Measurements from ENCODE around the gene PLXNA1. TPM values are rescaled to one million over a fixed set of nuclear protein-coding genes. Genes with fewer than 3 reads are reported as not detected.
A peak's percentile ranks its signal among the peaks of the same experiment; 100 is the strongest.

PLXNA1 gene
- total RNA-seq, 1 donor from 2014 or later, result 35.9 TPM

DNA sequence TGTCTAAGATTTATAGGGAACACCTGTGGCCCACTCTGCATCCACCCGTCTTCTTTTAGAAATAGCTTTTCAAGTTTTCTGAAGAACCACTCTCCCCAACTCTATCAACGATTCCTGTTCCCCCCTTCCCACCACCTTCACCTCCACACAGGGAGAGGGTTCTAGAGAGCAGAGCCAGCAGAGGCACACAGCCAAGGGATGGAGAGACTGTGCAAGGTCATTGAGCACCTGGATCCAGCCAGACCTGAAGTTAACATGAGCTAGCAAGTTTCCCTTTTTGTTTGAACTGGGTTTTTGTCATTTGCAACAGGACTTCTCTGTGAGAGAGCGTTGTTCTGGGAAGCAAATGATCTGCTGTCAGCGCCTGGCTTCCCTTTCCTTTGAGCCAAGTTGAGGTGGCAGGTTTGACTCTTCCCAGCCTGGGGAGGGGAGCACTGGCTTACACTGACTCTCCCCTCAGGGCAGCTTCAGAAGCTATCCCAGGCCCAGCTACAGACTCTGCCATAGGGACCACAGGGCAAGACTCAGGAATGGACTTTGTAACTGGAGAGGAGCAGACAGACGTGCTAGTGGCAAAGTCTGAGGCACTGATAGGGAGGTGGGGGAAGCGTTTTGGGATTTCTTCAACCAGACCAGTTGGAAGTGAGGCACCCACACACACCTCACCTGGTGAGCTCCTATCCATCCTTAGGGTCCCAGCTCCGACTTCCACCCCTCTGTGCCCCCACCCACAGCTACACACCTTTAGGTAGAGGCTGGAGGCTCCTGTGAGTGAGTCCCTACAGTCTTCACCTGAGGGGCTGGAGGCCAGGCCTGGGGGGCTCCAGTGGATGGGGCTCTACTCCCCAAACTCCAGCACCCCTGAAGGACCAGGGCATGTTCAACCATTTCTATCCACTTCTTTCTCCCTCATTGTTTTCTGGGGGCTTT lies 19.4 kb upstream of the PLXNA1 start:
- no peak for ATAC-seq
- intact Hi-C loops (cut with DNase I), result no loop called here
- DNase-seq (ENCODE audit: low spot score), result peak; percentile 36

DNA sequence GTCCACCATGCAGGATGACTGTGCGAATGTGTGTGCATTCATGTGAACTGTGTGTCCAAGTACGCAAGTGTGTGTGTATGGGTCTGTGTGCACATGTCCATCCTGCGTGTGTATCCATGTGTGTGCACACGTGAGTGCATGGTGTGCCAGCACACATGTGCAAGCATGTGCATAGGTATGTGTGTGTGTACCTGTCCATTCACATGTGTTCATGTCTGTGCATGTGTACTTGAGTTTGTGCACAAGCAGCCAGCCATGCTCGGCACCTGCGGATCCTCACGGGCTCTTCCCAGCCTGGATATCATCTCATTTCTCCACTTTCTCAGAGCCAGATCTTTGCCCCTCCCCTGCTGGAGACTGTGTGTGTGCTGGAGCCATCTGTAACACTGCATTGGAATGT lies 18.7 kb upstream of the PLXNA1 start:
- intact Hi-C loops (cut with DNase I), result no loop called here
- no peak for ATAC-seq
- peak; percentile 25 for DNase-seq (ENCODE audit: low spot score)

DNA sequence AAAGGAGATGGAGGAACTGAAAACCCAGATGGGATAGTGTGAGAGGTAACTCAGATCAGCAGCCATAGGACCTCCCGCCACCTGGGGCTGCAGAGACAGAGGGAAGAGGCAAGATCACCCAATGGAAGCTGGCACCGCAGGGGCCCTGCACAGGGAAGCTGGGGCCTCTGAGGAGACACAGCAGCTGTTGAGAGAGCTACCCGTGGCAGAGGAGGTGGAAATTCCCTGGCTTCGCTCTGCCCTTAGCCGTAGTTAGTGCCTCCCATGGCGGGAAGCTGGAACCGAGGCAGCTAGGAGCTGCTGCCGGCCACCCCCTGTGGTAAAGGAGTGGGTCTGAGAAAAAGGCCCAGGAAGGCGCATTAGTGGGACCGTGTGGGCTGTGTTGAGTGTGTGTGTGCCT lies 18.0 kb upstream of the PLXNA1 start:
- no peak for ATAC-seq
- peak; percentile 28 for DNase-seq (ENCODE audit: low spot score)
- intact Hi-C loops (cut with DNase I), result no loop called here

DNA sequence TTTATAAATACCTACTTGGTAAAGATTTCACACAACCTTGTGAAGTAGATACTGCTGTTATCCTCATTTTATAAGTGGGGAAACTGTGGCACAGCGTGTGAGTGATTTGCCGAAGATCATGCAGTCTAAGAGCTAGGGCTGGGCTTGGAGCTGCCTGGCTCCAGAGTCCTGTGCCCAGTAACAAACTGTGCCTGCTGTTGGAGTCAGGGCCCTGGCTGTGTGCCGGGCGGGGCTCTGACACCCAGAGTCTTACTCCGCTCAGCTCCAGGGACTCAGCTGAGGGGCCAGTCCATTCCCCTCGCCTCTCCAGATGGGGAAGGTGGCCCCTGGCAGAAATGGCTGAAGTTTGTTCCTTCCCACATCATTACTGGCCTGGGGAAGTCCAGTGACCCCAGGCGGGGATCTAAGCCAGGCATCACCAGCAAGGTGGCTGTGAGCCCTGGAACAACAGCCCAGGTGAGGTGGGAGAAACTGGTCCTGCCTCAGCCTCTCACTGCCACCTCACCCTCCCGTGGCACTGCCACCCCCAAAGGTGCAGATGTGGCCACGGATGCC lies 17.3 kb upstream of the PLXNA1 start:
- DNase-seq (ENCODE audit: low spot score) (no peak), ATAC-seq (no peak)
- intact Hi-C loops (cut with DNase I), result no loop called here

DNA sequence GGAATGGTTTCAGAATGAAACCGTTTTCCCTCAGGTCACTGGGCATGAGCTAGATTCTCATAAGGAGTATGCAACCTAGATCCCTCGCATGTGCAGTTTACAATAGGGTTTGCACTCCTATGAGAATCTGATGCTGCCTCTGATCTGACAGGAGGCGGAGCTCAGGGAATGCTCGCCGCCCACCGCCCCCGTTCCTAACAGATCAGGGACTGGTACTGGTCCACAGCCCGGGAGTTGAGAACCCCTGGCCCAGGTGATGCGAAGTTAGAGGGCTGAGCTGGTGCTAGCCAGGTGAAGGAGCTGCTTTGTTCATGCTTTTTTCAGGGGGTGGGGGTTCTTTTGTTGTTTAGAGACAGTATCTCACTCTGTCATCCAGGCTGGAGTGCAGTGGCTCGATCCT lies 15.5 kb upstream of the PLXNA1 start:
- intact Hi-C loops (cut with DNase I), result no loop called here
- no peak for ATAC-seq
- DNase-seq (ENCODE audit: low spot score), result no peak

DNA sequence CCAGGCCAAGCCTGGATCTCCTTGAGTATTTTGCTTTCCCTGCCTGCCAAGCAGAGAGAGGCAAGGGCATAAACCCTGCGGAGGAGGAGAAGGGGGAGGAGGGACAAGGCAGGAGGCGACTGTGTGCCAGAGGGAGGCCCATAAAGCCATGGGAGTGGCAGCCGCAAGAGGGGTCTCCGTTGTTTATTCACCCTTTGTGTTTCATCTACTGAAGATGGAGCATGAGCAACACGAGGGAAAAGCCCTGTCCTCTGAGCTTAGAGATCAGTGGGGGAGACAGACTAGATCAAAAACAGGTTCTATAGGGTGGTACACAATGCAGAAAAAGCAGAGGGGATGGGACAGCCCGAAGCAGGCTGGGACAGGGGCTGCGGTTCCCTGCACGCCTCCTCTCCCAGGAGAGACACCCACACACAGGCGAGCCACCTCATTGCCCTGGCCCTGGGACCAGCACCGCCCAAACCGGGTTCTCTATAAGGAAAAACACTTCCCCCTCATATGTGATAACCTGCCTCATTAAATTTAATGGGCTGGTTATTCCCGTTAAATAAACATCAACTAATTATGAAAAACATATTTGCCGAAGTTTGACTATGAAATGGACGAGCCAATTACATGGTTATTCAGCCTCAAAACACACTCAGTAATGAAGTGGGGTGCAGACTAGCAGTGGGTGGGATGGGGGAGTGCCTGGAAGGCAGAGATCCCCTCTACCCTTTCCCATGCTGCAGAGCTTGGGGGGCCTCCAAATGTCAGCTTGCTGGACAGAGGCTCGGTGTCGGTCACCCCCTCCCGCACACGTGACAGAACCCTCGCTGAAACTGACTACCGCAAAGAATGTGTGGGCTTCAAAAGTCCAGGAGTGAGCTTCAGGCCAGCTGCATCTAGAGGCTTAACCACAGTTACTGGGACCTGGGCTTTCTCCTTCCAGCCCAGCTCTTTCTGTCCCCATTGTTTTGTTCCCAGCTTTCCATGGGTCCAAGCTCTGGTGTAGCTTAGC lies 14.2 kb upstream of the PLXNA1 start:
- intact Hi-C loops (cut with DNase I), result no loop called here
- ATAC-seq, result no peak
- DNase-seq (ENCODE audit: low spot score), result no peak

DNA sequence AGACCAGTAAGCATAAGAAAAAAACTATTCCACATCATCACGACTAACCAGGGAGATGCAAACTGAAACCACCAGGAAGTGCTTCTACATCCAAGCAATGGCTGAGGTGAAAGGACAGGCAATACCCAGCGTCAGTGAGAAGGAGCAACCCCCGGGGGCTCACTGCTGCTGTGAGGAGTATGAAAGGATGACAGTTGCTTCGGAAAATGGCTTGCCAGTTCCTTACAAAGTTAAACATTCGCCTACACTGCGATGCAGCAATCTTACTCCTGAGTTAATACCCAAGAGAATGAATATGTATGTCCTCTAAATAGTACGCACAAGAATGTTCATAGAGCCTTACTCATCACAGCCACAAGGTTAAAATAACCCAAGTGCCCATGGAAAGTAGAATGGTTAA lies 13.3 kb upstream of the PLXNA1 start:
- DNase-seq (ENCODE audit: low spot score) (no peak), ATAC-seq (no peak)
- intact Hi-C loops (cut with DNase I), result no loop called here

DNA sequence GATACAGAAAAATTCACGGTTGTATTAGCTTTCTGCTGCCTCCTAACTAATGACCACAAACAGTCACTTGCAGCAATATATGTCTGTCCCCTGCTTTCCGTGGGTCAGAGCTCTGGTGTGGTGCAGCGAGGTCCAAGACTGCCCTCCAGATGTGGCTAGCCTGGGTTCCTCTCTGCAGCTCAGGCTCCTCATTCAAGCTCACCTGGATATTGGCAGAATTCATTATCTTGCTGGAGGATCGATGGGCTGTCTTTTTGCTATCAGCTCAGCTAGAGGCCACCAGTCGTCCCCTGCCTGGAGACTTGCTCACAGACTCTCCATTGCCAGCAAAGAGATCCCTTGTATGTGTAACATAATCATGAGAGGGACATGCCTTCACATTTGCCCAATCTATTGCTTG lies 12.8 kb upstream of the PLXNA1 start:
- no peak for ATAC-seq
- intact Hi-C loops (cut with DNase I), result no loop called here

DNA sequence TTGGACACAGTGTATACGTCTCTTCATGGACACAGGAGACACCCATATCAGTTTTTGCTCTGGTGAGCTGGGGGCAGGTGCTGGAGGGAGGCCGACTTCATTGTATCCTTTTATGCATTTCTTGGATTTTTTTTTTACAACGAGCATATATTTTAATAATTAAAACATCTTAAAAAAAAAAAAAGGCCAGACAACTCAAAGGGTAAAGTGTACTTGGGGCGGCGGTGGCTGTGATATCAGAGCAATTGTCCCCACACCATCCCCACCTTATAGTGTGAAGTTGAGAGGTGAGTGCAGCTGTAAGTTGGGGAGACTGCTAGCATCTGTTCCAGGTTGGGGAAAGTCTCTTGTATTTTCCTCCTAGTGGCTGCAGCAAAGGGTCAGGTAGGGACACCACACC lies 12.0 kb upstream of the PLXNA1 start:
- ATAC-seq (no peak), DNase-seq (ENCODE audit: low spot score) (no peak)
- intact Hi-C loops (cut with DNase I), result no loop called here

More for the DNA sequence above, 12.8 kb upstream of the PLXNA1 start:
- no peak for DNase-seq (ENCODE audit: low spot score)

DNA sequence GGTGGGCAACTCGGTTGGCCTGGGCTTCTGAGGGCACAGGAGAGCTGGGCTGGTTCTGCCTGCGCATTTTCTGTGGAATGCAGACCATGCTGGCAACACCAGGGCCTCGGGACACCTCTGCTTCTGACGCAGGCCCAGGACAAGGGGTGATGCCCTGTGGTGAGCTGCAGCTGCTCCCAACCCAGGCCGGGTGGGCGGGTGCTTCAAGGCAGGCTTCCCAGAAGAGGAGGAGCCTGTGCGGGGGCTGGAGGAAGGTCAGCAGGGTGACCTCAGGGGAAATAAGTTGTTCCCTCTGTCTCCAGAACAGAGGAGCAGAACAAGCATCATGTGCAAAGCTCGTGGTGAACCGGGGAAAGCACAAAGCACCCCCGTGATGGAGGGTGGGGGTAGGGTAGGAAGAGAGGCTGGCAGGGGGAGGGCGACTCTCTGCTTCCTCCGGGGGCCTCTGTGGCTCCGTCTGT lies 11.0 kb upstream of the PLXNA1 start:
- peak; percentile 95 for ATAC-seq
- intact Hi-C loops (cut with DNase I), result no loop called here
- peak; percentile 90 for DNase-seq (ENCODE audit: low spot score)

DNA sequence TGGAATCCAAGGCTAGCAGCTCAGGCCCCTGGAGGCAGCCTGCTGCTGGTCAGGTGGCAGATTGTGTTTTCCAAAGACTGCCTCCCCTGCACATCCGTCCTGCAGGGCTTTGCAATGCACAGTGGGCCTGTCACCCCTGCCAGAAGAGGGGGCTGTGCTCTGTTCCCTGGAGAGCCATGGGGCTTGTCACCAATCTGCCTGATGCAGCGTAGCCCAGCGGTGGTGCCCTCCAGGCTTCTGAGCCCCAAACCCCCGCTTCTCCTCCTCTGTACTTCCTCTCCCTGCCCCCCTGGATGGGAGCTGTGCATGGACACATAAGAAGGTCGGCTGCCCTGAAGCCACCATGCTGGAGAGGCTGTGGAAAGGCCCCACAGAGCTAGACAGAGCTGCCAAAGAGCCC lies 10.0 kb upstream of the PLXNA1 start:
- DNase-seq (ENCODE audit: low spot score), result no peak
- intact Hi-C loops (cut with DNase I), result no loop called here
- ATAC-seq, result no peak

DNA sequence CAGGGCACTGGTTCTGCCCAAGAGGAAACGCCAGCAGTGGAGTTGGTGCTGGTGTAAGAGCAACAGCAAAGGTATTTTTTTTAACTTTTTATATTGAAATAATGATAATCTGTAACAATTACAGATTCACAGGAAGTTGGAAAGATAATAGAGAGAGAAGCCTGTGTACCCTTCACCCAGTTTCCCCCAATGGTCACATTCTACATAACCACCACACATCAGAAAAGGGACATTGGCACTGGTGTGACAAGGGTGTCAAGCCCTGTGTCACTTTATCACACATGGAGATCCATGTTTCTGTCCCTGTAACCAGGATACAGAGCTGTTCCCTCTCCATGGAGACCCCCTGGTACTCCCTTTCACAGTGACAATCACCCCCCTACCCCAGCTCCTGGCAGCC lies 9.1 kb upstream of the PLXNA1 start:
- DNase-seq (ENCODE audit: low spot score) (no peak), ATAC-seq (no peak)
- intact Hi-C loops (cut with DNase I), result no loop called here

DNA sequence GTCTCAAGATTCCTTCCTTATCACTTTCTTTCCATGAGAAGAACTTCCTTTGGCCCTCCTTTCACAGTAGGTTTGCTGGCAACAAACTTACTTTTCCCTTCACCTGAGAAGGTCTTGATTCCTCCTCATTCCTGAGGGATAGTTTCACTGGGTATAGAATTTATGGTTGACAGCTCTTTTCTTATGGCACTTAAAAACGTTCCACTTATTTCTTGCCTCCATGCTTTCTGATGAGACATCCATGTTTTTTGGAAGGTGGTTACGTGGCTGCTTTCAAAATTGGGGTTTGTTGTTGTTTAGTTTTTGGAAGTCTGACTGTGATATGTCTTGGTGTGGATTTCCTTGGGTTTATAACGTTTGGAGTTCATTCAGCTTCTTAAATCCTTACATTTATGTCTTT lies 8.2 kb upstream of the PLXNA1 start:
- DNase-seq (ENCODE audit: low spot score) (no peak), ATAC-seq (no peak)
- intact Hi-C loops (cut with DNase I), result no loop called here

DNA sequence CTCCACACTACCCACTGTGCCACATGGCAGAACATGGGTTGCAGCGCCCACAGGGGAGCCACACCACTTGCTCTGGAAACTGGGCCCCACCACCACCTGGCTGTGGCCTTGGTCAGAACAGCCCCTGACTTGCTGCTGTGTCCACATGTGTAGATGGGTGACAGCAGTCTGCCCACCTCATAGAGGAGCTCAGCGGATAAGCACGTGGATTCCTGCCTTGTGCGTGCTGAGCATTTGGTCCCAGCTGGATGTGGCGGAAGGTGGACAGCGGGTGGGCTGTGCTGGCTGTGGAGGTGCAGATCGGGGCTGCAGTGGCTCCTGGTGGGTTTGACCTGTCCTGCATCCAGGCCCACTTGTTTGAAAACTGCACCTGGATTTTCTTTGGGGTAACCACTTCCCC lies 6.0 kb upstream of the PLXNA1 start:
- intact Hi-C loops (cut with DNase I), result no loop called here
- no peak for ATAC-seq
- no peak for DNase-seq (ENCODE audit: low spot score)

DNA sequence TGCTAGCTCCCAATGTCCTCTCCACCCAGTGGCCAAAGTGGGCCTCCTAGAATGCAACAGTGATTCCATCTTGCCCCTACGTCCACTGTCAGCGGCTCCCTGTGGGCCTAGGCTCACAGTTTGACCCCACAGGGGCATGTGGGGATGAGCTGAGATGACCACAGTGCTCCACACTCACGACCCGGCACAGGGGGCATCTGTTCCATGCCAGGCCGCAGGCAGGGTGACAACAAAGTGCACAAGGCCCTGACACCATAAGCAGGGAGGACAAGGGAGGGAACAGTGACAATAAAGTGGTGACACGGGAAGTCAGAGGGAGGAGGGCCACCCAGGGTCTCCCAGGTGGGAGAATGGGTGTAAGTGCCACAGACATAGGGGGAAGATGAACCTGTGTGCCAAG lies 5.1 kb upstream of the PLXNA1 start:
- intact Hi-C loops (cut with DNase I), result no loop called here
- no peak for ATAC-seq
- no peak for DNase-seq (ENCODE audit: low spot score)

DNA sequence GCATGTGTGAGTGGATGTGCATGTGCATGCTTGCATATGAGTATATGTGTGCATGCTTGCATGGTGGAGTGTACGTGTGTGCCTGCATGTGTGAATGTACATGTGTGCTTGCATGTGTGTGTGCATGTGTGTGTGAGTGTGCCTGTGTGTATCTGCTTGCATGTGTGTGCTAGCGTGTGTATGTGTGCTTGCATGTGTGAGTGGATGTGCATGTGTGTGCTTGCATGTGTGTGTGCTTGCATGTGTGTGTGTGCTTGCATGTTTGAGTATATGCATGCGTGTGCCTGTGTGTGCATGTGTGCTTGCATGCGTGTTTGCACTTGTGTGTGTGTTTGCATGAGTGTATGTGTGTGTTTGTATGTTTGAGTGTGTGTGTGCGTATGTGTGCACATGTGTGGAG lies 4.6 kb upstream of the PLXNA1 start:
- ATAC-seq (no peak), DNase-seq (ENCODE audit: low spot score) (no peak)
- intact Hi-C loops (cut with DNase I), result no loop called here

DNA sequence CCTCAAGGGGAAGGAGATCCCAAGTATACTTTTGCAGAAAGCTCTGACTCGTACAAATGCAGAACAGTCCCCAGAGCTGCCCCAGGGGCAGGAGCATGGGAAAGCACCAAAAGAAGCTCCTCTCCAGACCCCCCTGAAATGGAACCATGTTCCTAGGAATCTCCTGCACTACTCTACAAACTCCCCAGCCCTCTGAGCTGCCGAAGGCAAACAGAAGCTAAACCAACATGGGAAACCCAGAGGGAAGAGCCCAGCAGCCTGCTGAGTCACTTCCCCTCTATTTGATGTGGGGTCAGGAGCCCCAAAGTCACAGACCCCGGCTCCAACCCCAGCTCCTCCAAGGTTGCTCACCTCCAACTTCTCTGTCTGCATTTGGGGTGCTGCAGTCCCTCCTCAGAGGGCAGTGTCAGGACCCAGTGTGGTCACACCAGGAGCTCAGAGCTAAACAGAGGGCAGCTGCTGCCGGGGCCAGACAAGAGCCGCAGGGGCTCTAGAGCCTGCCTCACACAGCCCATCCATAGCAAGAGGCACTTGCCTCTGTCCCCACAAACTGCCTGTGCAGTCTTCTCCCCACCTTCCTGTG lies 3.8 kb upstream of the PLXNA1 start:
- intact Hi-C loops (cut with DNase I), result no loop called here
- ATAC-seq (no peak), DNase-seq (ENCODE audit: low spot score) (no peak)

DNA sequence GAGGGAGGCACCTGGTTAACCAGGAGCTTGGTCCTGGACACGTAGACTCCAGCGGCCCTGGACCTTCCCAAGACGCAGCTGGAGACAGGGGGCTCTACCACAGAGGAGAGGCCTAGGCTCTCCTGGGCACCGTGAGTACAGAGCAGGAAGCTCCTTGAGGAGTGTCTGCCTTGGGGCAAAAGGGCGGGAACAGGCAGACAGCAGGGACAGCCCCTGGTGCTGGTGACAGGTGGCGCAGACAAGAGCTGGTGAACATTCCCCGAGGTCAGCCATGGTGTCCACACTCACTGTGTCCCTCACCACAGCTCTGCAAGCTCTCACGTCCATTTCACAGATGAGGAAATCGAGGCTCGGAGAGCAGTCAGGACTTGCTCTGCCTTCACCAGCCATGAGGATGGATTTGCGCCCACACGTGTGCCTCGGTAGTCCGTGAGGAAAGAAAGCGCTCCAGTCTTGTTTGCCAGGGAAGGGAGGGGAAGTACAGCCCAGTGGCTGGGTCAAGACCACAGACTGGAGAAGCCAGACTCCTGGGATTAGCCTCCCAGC lies 2.6 kb upstream of the PLXNA1 start:
- DNase-seq (ENCODE audit: low spot score) (no peak), ATAC-seq (no peak)
- intact Hi-C loops (cut with DNase I), result loop anchor here (5.0 kb wide), 1 partner anchor 228 kb away; no protein-coding TSS in a partner anchor

DNA sequence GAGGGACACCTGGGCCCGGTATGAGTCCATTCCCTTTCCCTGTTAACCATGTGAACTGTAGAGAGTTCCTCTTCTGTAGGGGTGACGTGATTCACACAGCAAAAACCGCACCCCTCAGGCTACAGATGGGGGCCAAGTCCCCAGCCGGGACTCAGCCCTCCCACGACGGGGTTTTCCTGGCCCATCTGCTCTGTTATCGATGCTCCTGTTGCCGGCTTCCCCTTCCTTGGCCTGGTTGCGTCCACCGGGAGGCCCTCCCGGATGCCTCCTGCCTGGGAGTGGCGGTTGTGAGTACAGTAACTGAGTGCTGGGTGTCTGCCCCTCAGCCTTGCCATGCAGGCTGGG lies 817 bp upstream of the PLXNA1 start:
- ATAC-seq, result peak; percentile 38
- no peak for DNase-seq (ENCODE audit: low spot score)
- intact Hi-C loops (cut with DNase I), result loop anchor here (5.0 kb wide), 1 partner anchor 230 kb away; no protein-coding TSS in a partner anchor

Measured in sciatic nerve (tissue), 2 donors.